ENCODE results near the gene MRO.

DNA sequence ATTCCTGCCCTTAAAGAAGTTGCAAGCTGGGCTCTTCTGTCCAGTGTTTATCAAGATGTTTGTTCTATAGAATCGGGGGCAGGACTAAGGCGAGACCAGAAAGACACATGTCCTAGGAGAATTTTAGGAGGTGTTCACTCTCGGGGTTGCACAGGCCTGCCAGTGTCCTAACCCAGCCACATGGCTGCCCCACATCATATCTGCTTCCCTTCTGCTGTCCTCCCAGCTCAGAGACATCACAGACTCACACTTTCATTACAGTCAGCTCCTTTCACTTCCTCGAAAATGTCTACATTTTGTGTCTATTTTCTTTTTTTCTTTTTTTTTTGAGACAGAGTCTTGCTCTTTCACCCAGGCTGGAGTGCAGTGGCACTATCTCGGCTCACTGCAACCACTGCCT lies 10.7 kb upstream of the MRO start:
- TF ChIP-seq CTCF (IDR thresholded peaks at IDR 0.05) (no peak), TCF7L2 (IDR thresholded peaks at IDR 0.05; ENCODE audit: low read depth, low read length) (no peak), POLR2AphosphoS5 (IDR thresholded peaks at IDR 0.05; ENCODE audit: low read depth, low read length) (no peak), SIN3A (IDR thresholded peaks at IDR 0.05; ENCODE audit: borderline replicate concordance, insufficient read depth, low read depth, low read length) (no peak)
